Smooth muscle cell of the brain vasculature (primary cell): ENCODE results near the gene HS1BP3.

Experiments used
- DNase-seq: peaks from one replicate; pipeline ENCODE4 v3.0.0-alpha.2; 2012; ENCODE audit warnings: low read depth, low spot score

HS1BP3 gene

GRCh38 chr2:20674974-20675679 is 24.2 kb upstream of the HS1BP3 start:
- no peak for DNase-seq

DNA sequence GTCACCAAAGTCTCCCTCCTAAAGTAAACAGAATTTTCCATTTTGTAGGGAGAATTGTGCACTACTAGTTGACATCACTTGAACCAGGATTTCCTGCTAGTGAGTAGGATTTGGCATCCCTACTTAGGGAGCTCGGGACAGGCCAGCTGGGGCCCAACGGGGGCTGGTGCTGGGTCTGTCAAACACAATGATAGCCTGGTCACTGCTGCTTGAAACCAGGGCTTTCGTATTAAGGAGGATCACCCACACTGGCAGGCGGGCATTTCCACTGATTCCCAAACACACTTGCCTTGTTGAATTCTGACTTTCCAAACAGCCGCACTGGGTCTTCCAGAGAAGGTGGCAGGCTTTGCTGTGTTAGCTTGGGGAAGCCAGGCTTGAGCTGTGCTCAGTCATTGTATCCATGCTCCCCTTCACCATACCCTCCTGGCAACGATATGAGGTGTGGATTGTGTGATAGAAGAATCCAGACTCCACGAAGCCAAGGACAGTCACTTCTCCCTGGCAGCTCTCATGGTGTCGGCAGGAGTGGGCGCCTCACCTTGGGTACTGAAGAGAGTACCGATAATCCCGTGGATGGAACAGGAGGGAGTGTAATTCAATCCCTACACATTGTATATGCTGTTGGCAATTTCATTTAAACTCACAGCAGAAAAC is 23.5 kb upstream of the HS1BP3 start:
- no peak for DNase-seq

GRCh38 chr2:20673686-20674308 is 22.9 kb upstream of the HS1BP3 start:
- no peak for DNase-seq

- DNase-seq: no peak
These were observed 21.5 kb upstream of the HS1BP3 start for GRCh38 chr2:20672201-20672951.

GRCh38 chr2:20671736-20672080 is 20.8 kb upstream of the HS1BP3 start:
- DNase-seq: no peak

DNA sequence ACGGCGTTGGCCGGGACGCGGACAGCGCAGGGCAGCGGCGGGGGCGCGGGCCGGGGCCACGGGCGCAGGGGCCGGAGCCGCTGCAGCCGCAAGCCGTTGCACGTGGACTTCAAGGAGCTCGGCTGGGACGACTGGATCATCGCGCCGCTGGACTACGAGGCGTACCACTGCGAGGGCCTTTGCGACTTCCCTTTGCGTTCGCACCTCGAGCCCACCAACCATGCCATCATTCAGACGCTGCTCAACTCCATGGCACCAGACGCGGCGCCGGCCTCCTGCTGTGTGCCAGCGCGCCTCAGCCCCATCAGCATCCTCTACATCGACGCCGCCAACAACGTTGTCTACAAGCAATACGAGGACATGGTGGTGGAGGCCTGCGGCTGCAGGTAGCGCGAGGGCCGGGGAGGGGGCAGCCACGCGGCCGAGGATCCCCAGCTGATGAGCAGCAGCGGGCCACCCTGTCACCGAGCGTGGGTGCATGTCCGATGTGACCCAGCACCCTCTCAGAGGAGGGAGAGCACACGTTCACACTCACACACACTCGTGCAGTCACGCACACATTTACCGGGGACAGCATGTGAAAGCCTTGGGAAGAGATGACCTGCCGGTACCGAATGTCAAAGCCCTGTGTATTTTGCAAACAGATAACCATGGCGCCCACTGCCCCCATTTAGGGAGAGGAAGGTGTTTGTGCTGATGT is 20.3 kb upstream of the HS1BP3 start:
- no peak for DNase-seq

GRCh38 chr2:20670315-20671035 is 19.6 kb upstream of the HS1BP3 start:
- no peak for DNase-seq

- DNase-seq: no peak
These were observed 18.8 kb upstream of the HS1BP3 start for GRCh38 chr2:20669562-20670314.

GRCh38 chr2:20668871-20669475 is 18.1 kb upstream of the HS1BP3 start:
- no peak for DNase-seq

- no peak for DNase-seq
These were observed 17.6 kb upstream of the HS1BP3 start for GRCh38 chr2:20668451-20668850.

DNA sequence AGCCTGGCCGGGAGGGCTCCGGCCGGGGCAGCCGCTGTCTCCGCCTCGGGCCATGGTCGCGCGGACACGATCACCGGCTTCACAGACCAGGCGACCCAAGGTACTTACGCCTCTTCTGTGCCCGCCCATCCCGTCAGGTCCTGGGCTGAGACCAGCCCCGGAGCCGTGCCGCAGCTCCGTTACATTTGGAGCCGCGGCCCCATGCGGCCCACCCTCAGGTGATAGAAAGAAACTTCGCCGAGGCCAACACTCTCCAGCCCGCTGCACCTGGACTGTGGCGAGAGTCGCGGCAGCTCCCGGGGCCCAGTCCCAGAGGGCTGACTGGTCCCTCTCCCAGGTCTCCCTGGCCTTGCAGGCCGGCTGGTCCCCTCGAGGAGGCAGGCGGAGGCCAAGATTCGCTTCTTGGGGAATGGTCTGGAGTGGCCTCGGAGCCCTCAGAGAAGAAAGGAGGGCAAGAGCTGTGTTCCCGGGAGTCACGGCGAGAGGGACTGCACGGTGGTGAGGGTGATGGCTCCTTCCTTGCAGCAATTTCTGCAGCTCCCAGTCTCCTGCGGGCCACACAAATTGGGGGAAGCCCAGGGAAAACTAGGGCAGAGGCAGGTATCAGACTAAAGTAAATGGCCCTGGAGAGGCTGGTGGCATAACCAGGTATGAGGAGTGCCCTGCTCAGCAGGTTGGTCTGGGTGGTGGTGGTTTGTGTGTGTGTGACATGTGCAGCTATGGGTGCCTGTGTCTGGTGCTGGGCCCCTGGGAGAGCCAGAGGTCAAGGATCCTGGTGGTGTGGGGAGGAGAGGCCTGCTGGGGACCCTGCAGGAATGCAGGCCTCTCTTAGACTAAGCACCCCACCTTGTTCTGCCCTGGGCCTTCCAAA is 16.9 kb upstream of the HS1BP3 start:
- DNase-seq: no peak

GRCh38 chr2:20667151-20667530 is 16.2 kb upstream of the HS1BP3 start:
- no peak for DNase-seq

DNA sequence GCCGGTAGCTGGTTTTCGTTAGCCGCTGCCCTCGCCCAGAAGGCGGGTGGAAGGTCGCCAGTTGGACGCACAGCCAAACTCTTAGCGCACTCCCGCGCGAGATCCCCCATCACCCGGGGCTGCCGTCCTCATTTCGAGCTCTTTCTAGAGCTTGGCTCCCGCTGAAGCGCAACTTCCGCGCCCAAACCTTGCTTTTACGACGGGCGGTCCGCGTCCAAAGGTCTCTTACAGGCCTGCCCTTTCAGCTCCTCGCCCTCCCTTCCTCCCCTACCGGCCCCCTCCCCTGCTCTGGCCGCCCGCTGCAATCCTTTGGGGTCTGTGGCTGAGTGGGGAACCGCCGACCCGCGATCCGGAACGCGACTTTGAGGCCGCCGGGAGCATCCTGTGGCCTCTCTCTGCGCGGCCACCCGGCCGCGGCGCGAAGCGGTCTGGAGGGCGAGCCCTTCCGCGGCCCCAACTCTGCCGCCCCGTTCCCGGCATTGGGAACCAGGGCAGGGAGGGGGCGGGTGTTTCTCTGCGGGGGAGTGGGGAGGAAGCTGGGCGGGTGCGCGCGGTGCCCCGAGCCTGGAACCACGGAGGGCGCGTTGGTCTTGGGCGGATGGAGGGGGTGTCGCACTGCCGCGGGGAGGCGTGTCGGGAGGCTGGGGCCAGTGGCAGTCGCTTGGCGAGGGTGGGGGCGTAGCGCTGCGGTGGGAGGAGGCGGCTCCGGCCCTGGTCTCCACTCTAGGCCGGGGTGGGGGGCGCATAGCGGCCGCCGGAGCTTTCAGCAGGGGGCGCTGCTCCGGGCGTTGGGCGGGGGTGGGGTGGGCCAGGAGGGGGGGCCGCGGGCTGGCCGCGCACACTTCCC is 15.6 kb upstream of the HS1BP3 start, which contains the start of gene GDF7:
Gene GDF7 (plus strand): TSS at position 841 of the 847 bp plus-strand sequence. CDS start 96 bp downstream, outside the sequence.
- DNase-seq: no peak

DNA sequence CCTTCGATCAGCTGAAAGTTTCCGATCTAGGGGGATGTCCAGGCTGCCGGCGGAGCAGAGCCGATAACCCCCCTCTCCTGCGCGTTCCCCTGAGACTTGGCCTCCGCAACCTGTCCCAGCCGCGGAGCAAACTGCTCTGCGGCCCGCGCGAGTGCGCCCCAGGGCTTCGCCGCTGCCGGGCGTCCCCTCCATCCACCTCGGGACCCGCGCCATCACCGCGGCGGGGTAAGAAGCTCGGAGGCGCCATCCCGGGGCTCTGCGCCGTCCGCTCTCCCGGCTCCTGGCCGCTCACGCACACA is 15.1 kb upstream of the HS1BP3 start:
- no peak for DNase-seq

DNA sequence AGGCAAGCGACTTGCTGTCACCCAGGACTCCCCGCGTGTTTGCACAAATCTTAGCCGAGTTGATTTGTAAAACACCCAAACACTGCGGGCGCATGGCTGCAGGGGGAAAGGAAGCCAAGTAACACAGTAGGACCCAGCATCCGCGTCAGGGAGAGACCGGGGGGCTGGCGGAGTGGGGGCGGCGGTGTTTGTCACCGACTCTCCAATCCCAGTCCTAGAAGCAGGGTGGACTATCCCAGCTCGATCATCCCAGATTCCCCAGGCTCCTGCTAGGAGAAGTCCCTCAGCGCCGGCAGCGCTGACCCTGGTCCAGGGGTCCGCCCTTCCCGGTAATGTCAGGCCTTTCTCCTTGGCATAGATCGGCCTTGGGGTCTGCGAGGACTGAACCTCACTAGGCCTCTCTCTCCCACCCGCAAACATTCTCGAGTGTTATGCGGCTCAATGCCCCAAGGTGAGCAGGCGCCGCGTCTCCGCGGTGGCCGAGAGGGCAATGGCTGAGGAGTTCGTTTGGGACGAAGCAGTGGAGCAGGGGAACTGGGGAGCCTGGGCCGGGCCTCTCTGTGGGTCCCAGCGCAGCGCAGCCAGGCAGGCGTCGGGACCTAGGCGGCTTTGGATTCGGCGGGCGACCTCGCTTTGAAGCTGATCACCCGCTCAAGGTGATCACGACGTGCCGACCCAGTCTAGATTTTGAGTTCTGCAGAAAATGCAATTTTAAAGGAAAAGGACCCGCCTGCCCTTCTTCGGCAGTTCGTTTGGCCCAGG is 14.5 kb upstream of the HS1BP3 start:
- no peak for DNase-seq

DNA sequence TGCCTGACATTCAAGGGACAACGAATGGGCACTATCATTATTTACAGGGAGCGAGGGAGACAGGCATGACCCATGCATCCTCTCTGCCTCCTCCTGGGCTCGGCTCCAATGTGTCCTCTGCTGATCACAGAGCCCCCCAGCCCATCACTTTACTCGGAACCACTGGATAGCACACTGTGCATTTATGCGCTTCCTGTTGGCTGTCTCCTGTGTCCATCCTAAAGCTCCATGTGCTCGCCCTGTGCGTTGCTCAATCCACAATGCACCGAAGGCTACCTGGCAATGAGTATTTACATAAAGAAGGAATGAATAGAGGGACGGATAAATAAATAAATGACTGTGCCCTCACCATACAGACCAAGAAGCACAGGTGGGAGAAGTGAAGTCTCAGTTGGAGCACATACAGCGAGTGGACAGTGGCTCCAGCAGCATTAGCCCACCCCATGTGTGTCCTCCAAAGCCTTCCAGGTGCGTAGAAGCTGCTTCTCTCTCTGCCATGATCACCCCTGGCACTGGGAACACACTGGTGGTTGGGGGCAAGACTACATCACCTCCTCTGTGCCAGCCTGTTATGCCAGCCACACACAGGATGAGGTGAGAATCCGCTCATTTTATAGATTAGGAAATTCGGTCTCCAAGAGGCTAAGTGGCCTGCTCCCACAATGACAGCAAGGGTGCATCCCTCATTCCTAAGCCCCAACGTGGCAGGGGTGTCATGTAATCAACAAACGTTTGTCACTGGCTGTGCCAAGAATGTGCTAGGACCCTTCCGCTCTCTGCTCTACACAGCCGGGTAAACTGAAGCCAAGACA is 13.7 kb upstream of the HS1BP3 start:
- DNase-seq: no peak

DNA sequence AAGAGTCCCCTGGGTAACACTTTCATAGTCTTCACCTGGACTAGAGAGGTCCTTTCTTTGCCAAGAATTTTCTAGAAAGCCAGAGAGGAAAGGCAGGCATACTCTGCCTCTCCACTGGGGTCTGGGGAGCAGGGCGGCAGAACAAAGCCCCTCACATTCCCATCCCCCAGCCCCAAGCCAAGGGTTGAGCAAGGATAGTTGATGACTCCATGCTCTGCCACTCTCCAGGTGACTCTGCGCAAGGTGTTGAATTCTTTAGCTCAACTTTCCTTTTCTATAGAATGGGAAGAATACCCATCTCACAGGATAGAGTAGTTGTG is 13.1 kb upstream of the HS1BP3 start:
- DNase-seq: no peak
